ENCODE results near the gene CBLN3.

The CBLN3 gene

DNA sequence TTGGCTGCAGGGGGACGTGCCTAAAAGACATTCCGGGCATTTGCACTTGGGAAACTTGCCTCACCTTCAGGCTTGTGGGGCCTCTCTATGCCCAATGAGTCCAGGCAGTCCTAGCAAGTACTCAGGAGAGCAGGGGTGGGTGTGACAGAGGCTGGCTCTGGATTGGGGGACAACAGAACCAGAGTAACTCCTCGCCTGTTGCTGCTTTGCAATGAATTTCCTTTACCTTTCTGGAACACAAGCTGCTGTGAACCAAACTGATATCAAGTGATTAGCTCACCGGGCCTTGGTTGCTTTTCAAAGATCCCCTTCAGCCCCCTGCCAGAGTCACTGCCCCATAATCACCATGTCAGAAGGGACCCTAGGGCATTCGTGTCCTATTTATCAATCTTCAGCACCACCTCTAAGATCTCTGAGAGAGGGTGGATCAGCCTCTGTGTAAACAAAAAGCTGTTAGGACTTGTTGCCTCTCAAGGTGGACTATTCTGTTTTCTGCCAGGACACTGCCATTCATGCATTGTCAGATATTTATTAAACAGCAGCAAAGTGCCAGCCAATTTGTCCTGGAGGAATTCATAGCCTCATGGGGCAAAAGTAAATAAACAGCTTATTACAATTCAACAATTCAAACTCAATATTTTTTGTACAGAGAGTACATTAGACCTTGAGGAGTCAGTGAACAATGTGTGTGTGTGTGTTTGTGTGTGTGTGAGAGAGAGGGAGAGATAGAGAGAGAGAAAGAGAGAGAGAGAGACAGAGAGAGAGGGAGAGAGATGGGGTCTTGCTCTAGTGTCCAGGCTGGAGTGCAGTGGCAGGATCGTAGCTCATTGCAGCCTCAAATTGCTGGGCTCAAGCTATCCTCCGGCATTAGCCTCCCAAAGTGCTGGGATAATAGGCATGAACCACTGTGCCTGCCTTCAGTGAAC, 50.2 kb downstream of the CBLN3 start:
- DNase-seq: no peak

- no peak for DNase-seq
Observed at GRCh38 chr14:24378327-24378726, 51.1 kb downstream of the CBLN3 start.

DNA sequence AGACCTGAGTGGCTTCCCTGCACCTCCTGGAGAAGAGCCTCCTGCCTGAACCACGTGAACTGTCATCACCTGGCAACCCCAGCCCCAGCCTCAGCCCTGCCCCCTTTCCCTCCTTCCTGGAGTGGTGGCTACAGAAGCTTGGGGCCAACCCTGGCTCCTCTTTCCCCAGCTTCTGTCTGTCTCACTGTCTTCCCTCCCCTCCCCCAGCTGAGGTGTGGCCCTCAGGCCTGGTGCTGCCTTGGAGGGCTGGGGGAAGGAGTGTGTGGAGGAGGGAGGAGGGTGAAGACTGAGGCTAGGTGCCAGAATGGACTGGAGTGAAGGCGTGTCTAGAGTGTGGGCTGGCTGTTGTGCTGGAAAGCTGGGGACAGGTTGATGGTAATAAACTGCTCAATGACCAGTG, 51.8 kb downstream of the CBLN3 start:
- no peak for DNase-seq

DNA sequence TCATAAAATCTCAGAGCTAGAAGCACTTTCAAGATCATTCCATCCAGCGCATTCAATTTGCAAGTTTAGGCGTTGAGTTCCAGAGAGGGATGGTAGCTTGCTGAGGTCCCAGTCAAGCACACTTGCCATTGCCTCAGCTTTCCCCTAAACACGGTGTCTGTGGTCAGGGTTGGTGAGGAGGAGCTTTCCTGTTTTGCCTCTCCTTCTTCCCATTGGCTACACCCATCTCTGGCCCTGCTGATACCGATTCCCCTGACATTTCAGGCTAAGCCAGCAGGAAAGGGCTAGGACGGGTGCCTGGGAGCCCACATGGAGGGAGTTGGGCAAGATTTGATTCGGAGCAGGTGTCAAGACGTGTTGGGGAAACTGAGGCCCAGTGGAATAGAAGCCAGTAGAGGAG, 52.3 kb downstream of the CBLN3 start:
- no peak for DNase-seq

Data from NCI-H345 (cell line).